Upper lobe of left lung (tissue), 6 donors: ENCODE results near the gene KLHL17. TPM values are rescaled to one million over a fixed set of nuclear protein-coding genes. Genes with fewer than 3 reads are reported as not detected.
"Not testable (repeated sequence)": the region's sequence is repeated elsewhere in the genome, so short reads cannot be mapped to it uniquely, and the experiment has no call there.

Experiments used
- ATAC-seq, 2 donors: fragments of 200-7000 bp; cut with Tn5 transposase; one replicate each; pipeline ENCODE4 v1.9.1; 2022; ENCODE audit warnings: mild to moderate bottlenecking in 2 of 2, moderate library complexity in 2 of 2; ENCODE audit not compliant: low FRiP score in 2 of 2
- DNase-seq, 2 donors: peaks; one replicate each; pipeline ENCODE4 v3.0.0-alpha.2; 2019 to 2020
- H3K27ac ChIP-seq, 4 donors: fragments of 200-600 bp; sonication (generic); one replicate each; pipeline ENCODE4 v1.5.1; 2016 to 2019
- H3K27me3 ChIP-seq, 4 donors: fragments of 200-600 bp; sonication (generic); one replicate each; pipeline ENCODE4 v1.5.1; 2017 to 2019
- H3K36me3 ChIP-seq, 4 donors: fragments of 200-600 bp; sonication (generic); one replicate each; pipeline ENCODE4 v1.5.1; 2016 to 2019
- H3K4me1 ChIP-seq, 4 donors: fragments of 200-600 bp; sonication (generic); one replicate each; pipeline ENCODE4 v1.5.1; 2018 to 2019
- H3K4me3 ChIP-seq, 4 donors: fragments of 200-600 bp; sonication (generic); one replicate each; pipeline ENCODE4 v1.5.1; 2017 to 2019; ENCODE audit warnings: mild to moderate bottlenecking in 2 of 4, moderate library complexity in 1 of 4
- H3K9me3 ChIP-seq, 4 donors: fragments of 200-600 bp; sonication (generic); one replicate each; pipeline ENCODE4 v1.5.1; 2018 to 2019
- EP300 ChIP-seq, 4 donors: sonication (generic); formaldehyde crosslinking; IDR thresholded peaks; one replicate each; pipeline ENCODE4 v1.5.1; 2017; ENCODE audit warnings: antibody characterized with exemption in 4 of 4, control low read depth in 2 of 4
- POLR2A ChIP-seq, 4 donors: fragments of 450-650 bp; IDR thresholded peaks; one replicate each; pipeline ENCODE4 v1.5.1; 2016 to 2017; ENCODE audit warnings: antibody characterized with exemption in 4 of 4, mild to moderate bottlenecking in 2 of 4
- POLR2AphosphoS5 ChIP-seq, 2 donors: sonication (generic); formaldehyde crosslinking; IDR thresholded peaks; one replicate each; pipeline ENCODE4 v1.5.1; 2017; ENCODE audit warnings: antibody characterized with exemption in 2 of 2
- WGBS, 2 donors: methylation state at CpG; one replicate each; pipeline ENCODE4 v1.1.5; 2017 to 2018; 5-methylcytosine and 5-hydroxymethylcytosine counted together
- total RNA-seq, 6 donors: library from RNA; depleted of rRNA in 4 of 6; stranded (reverse); fragments of >200 nt in 4 of 6; gene quantifications; one replicate each; pipeline versions ENCODE4 v1.1.0 to v1.2.1, GENCODE V29; 2016 to 2021
- TF ChIP-seq, protein P1 (sequence below), 6 experiments: fragments of 450-650 bp in 4 of 6; fragments of 200-600 bp in 2 of 6; sonication (generic) in 2 of 6; IDR thresholded peaks; one replicate each; pipeline ENCODE4 v1.5.1; 2016 to 2019; ENCODE audit warnings: antibody characterized with exemption in 6 of 6
- donor health status: DM: no; HTN: no; CAD: no; lungs with moderate emphysema.
- donor health status: DM: no; HTN: yes; CAD: no; lungs with severe emphysema.

The KLHL17 gene
- total RNA-seq, 6 donors from 2014 or later = 4.7 to 45.1 (median 16.5) TPM

DNA sequence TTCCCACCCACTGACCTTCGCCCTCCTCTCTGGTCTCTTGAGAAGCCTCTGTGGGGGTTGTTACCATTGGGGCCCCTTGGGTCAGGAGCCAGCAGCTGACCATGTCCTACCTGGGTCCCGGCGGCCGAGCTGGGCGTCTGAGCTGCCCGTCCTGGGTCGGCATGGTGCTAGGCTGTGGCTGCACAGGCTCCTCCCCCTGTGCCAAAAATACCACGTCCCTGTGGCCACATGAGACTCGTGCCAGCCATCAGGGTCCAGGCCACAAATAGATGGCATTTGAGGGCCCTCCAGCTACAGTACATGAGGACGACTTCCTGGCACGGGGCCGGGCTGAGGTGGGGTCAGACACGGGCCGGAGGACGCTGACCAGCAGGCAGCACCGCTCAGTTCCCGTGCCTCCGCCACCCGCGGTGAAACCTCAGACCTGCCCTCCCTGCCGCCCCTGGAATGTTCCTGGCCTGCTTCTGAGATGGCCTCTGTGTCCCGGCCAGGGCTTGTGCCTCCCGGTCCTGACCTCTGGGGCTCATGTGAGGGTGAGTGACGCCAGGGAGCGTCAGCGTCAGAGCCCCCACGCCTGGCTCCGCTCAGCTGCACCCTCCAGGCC lies 21.7 kb downstream of the KLHL17 start, which contains the start of gene PERM1:
Gene PERM1 (minus strand): TSS at position 139 of the 604 bp plus-strand sequence. CDS start 1,064 bp downstream, outside the sequence.
- Histone ChIP-seq H3K27me3 (peaks cover 0 to 5% (median 0%) of the 10 kb centered on the region in 4 donors), H3K4me3 (no peak within 1 kb of the TSS), H3K4me1 (peaks cover 2 to 6% (median 4%) of the 10 kb centered on the region in 4 donors), H3K36me3 (no peaks in the 10 kb centered on the region), H3K9me3 (no peaks in the 10 kb centered on the region), H3K27ac (no peak within 1 kb of the TSS)
- ATAC-seq (no peak), DNase-seq (peak in 1 of 2 donors; percentile 79)
- TF ChIP-seq, protein P1, sequence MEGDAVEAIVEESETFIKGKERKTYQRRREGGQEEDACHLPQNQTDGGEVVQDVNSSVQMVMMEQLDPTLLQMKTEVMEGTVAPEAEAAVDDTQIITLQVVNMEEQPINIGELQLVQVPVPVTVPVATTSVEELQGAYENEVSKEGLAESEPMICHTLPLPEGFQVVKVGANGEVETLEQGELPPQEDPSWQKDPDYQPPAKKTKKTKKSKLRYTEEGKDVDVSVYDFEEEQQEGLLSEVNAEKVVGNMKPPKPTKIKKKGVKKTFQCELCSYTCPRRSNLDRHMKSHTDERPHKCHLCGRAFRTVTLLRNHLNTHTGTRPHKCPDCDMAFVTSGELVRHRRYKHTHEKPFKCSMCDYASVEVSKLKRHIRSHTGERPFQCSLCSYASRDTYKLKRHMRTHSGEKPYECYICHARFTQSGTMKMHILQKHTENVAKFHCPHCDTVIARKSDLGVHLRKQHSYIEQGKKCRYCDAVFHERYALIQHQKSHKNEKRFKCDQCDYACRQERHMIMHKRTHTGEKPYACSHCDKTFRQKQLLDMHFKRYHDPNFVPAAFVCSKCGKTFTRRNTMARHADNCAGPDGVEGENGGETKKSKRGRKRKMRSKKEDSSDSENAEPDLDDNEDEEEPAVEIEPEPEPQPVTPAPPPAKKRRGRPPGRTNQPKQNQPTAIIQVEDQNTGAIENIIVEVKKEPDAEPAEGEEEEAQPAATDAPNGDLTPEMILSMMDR (IDR thresholded peaks at IDR 0.05) = no peak
- TF ChIP-seq POLR2A (IDR thresholded peaks at IDR 0.05) = no peak
- no peak for TF ChIP-seq EP300 (IDR thresholded peaks at IDR 0.05)
- no peak for TF ChIP-seq POLR2AphosphoS5 (IDR thresholded peaks at IDR 0.05)
- 70% methylated on average over 22 of the region's 28 CpGs; no CpG with 5 or more reads in 1 of the 2 donors for WGBS, 2 donors

DNA sequence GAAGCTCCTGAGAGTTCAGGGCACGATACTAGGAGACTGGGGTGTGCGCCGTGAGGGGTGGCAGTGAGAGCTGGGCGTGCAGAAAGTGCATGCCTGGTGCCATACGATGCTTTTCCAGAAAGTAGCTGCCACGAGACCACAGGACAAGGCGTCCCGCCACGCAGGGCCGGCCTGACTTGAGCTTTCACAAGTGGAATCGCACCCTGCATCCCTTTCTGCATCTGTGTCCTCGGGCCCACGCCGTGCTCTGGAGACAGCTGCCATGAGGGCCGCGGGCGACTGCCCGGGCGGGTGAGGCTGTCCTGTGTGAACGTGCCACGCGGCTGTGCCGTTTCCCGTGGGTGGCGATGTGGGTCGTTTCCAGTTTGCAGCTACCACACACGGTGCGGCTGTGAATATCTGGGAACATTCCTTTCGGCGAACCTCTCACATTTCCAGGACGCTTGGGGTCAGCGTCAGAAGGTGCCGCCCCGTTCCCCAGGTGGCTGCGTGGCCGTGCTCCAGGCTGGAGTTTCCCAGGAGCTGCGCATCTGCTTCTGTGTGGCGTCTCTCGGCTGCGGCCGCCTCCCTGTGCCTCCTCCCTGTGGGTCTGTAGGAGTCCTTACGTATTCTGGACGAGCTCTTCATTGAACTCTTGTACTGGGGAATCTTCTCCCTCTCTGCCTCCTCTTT lies 22.5 kb downstream of the KLHL17 start:
- Histone ChIP-seq H3K36me3 (no peaks in the 10 kb centered on the region), H3K4me3 (no peak overlapping the region), H3K9me3 (no peaks in the 10 kb centered on the region), H3K4me1 (peaks cover 2 to 6% (median 4%) of the 10 kb centered on the region in 4 donors), H3K27me3 (peaks cover 0 to 5% (median 0%) of the 10 kb centered on the region in 4 donors), H3K27ac (no peak overlapping the region)
- DNase-seq (peak in 1 of 2 donors; percentile 83), ATAC-seq (no peak)
- WGBS, 2 donors = 81 to 83% methylated on average over 38 to 43 of the region's 43 CpGs
- TF ChIP-seq POLR2AphosphoS5 (IDR thresholded peaks at IDR 0.05) (no peak), EP300 (IDR thresholded peaks at IDR 0.05) (no peak), POLR2A (IDR thresholded peaks at IDR 0.05) (no peak)

DNA sequence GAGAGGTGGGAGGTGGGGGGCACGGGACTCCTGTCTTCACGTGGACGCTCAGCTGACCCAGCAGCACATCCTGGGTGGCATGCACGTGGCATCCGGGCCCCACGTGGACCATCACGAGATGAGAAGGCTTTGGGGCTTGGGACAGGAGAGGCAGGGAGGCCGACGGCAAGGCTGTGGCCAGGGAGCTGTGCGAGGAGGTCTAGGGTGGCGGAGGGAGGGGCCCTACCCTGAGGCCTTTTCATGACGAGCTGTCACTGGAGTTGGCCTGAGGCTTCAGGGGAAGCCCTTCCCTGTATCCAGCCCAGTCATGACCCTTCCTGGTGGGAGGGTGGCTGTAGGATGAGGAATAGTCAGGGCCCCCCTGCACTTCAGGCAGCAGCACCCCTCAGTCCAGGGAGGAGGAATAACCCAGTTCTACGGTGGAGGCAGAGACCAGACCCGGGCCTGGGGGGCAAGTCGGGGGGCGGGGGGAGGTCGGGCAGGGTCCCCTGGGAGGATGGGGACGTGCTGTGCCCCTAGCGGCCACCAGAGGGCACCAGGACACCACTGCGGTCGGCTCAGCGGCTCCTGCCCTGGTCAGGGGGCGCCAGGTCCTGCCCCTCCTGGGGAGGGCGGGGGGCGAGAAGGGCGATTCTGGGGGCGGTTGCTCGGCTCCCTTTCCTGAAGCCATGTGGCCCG lies 23.6 kb downstream of the KLHL17 start:
- WGBS, 2 donors = 21 to 27% methylated on average over 18 to 29 of the region's 29 CpGs
- Histone ChIP-seq H3K27ac (no peak overlapping the region), H3K4me3 (peak overlapping the region in 1 of 4 donors; percentile 0), H3K4me1 (peaks cover 2 to 6% (median 4%) of the 10 kb centered on the region in 4 donors), H3K9me3 (no peaks in the 10 kb centered on the region), H3K27me3 (peaks cover 0 to 5% (median 0%) of the 10 kb centered on the region in 4 donors), H3K36me3 (no peaks in the 10 kb centered on the region)
- DNase-seq (peak; percentile 49 to 90), ATAC-seq (peak; percentile 73 to 87)
- no peak for TF ChIP-seq POLR2AphosphoS5 (IDR thresholded peaks at IDR 0.05)
- TF ChIP-seq, protein P1 (IDR thresholded peaks at IDR 0.05) = peak; percentile 59 to 98 (median 74)

DNA sequence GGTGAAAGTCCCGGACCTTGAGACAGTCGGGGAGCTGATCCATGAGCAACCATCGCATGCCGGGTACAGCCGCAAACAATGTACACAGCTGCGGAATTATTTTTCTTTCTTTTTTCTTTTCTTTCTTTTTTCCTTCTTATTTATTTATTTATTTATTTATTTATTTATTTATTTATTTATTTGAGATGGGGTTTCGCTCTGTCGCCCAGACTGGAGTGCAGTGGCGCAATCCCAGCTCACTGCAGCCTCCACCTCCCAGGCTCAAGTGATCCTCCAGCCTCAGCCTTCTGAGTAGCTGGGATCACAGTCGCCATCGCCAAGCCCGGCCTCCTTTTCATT lies 24.1 kb downstream of the KLHL17 start:
- no peak for ATAC-seq
- TF ChIP-seq POLR2A (IDR thresholded peaks at IDR 0.05) (no peak), POLR2AphosphoS5 (IDR thresholded peaks at IDR 0.05) (no peak), EP300 (IDR thresholded peaks at IDR 0.05) (no peak)
- TF ChIP-seq, protein P1 (IDR thresholded peaks at IDR 0.05) = no peak
- Histone ChIP-seq H3K27ac (no peak overlapping the region), H3K36me3 (no peaks in the 10 kb centered on the region), H3K4me3 (peak overlapping the region in 1 of 4 donors; percentile 0), H3K27me3 (peaks cover 0 to 5% (median 0%) of the 10 kb centered on the region in 4 donors), H3K9me3 (no peaks in the 10 kb centered on the region), H3K4me1 (peaks cover 2 to 6% (median 4%) of the 10 kb centered on the region in 4 donors)
- no peak for DNase-seq
- 56 to 63% methylated on average over 12 of the region's 12 CpGs for WGBS, 2 donors

DNA sequence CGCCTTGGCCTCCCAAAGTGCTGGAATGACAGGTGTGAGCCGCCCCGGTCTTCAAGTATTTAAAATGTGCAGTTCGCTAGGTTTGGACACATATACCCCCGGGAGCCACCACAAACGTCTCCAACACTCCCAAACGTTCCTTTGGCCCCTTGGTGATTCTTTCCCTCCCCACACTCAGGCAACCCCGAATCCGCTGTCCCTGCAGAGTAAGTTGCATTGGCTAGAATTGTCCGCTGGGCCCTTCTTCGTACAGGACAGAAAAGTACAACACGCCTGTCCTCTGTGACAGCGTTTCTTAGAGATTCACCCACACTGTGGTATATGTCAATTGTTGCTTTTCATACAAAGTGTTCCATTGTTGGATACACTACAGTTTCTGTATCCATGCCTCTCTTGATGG lies 24.7 kb downstream of the KLHL17 start:
- Histone ChIP-seq H3K27me3 (peaks cover 0 to 5% (median 0%) of the 10 kb centered on the region in 4 donors), H3K36me3 (no peaks in the 10 kb centered on the region), H3K4me3 (no peak overlapping the region), H3K9me3 (no peaks in the 10 kb centered on the region), H3K27ac (no peak overlapping the region), H3K4me1 (peaks cover 2 to 6% (median 4%) of the 10 kb centered on the region in 4 donors)
- DNase-seq = no peak
- no peak for ATAC-seq
- TF ChIP-seq, protein P1 (IDR thresholded peaks at IDR 0.05) = no peak
- TF ChIP-seq EP300 (IDR thresholded peaks at IDR 0.05) (no peak), POLR2AphosphoS5 (IDR thresholded peaks at IDR 0.05) (no peak), POLR2A (IDR thresholded peaks at IDR 0.05) (no peak)
- 71% methylated on average over 13 of the region's 13 CpGs for WGBS, 2 donors

DNA sequence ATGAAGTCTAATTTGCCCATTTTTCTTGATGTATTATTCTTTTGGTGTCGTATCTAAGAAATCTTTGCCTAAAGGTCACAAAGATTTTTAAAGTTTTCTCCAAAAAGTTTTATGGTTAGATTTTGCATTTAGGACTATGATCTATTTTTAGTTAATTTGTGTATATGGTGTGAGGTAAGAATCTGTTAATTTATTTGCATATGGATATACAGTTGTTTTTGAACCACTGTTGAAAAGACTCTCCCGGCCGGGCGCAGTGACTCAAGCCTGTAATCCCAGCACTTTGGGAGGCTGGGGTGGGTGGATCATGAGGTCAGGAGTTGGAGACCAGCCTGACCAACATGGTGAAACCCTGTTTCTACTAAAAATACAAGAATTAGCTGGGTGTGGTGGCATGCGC lies 27.7 kb downstream of the KLHL17 start:
- not testable (repeated sequence) for H3K27me3 ChIP-seq, H3K36me3 ChIP-seq, H3K9me3 ChIP-seq, ATAC-seq, H3K4me1 ChIP-seq, H3K4me3 ChIP-seq, DNase-seq, H3K27ac ChIP-seq
- WGBS, 2 donors = 90 to 91% methylated on average over 5 of the region's 5 CpGs

DNA sequence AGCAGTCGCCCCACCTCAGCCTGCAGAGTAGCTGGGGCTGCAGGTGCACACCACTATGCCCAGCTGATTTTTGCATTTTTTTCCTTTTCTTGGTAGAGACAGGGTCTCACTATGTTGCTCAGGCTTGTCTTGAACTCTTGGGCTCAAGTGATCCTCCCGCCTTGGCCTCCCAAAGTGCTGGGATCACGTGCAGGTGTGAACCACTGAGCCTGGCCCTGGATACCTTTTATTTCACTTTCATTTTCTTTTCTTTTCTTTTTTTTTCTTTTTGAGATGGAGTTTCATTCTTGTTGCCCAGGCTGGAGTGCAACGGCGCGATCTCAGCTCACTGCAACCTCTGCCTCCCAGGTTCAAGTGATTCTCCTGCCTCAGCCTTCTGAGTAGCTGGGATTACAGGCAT lies 30.9 kb downstream of the KLHL17 start:
- not testable (repeated sequence) for DNase-seq, H3K27ac ChIP-seq, H3K4me3 ChIP-seq, H3K4me1 ChIP-seq, ATAC-seq, H3K9me3 ChIP-seq, H3K27me3 ChIP-seq, H3K36me3 ChIP-seq
- 91 to 92% methylated on average over 6 of the region's 6 CpGs for WGBS, 2 donors
